ENCODE data around the gene PAX7. TPM values are rescaled to one million over a fixed set of nuclear protein-coding genes. Genes with fewer than 3 reads are reported as not detected.

The PAX7 gene
- total and polyA plus RNA-seq, 2 donors (not counting 3 experiments of a cell fraction or from before 2014, with no cell fraction given) = not detected

DNA sequence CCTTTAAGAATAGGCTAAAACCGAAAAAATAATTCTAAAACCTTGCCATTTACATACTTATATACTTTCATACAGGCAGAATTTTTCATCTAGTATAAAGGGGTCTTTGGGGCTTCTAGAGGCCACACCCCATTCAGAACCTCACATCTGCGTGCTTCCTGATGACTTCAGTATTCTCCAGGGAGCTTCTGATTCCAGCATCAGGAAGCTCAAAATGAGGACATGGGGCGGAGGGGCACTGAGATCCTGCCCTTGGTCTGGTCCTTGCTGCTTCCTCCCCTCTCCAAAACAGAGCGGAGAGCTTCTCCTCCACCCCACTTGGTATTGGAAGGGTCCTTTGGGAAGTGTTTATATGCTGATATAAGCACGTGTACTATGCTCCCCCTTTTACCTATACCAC lies 13.8 kb downstream of the PAX7 start:
- H2AFZ ChIP-seq (ENCODE audit: low read depth, low read length) = no peak overlapping the region
- H3K79me2 ChIP-seq (ENCODE audit: control insufficient read depth, insufficient read depth, low read length) = no peaks in the 10 kb centered on the region
- H4K20me1 ChIP-seq (replicated peaks; ENCODE audit: control insufficient read depth, extremely low read depth, insufficient read depth, low read length) = no peaks in the 10 kb centered on the region
- DNase-seq (ENCODE audit: low read depth, low spot score) (no peak), FAIRE-seq (no peak)
- H3K9me3 ChIP-seq (replicated peaks; ENCODE audit: control insufficient read depth, insufficient read depth, low read length) = no peaks in the 10 kb centered on the region
- H3K4me1 ChIP-seq (ENCODE audit: control insufficient read depth, extremely low read depth, insufficient read depth, low read length) = no peaks in the 10 kb centered on the region
- ChIA-PET POLR2A (no interaction called here), CTCF (no interaction called here)
- H3K27ac ChIP-seq (ENCODE audit: insufficient read depth, low read depth, low read length) = no peak overlapping the region
- H3K4me2 ChIP-seq (ENCODE audit: insufficient read depth, low read length) = no peak overlapping the region
- intact Hi-C loops (cut with micrococcal nuclease) = no loop called here
- BruUV-seq (replicated peaks) = no TSS peak
- H3K9me1 ChIP-seq (replicated peaks; ENCODE audit: control insufficient read depth, extremely low read depth, insufficient read depth, low read length) = no peaks in the 10 kb centered on the region
- TF ChIP-seq EZH2 (IDR thresholded peaks at IDR 0.05; ENCODE audit: borderline replicate concordance, low read depth, low read length, severe bottlenecking) = no peak
- no peak for TF ChIP-seq JUN (IDR thresholded peaks at IDR 0.05; ENCODE audit: borderline replicate concordance, insufficient read depth, insufficient read length, low read depth)
- H3K36me3 ChIP-seq (ENCODE audit: control insufficient read depth in 2 of 2, extremely low read depth in 1 of 2, insufficient read depth in 2 of 2, low read length in 2 of 2) = no peaks in the 10 kb centered on the region
- dilution Hi-C loops (cut with MboI; ENCODE audit: extremely low pct_ligation_motif_present, low sequenced_read_pairs) = no loop called here
- no peak overlapping the region for H3K9ac ChIP-seq (replicated peaks; ENCODE audit: extremely low read depth, insufficient read depth, low read length)
- peaks cover 81 to 82% of the 10 kb centered on the region in 2 experiments for H3K27me3 ChIP-seq (ENCODE audit: control insufficient read depth in 2 of 2, insufficient read depth in 2 of 2, low read length in 2 of 2)
- H3K4me3 ChIP-seq (replicated peaks in 1 of 3; ENCODE audit: insufficient read depth in 1 of 3, low read depth in 1 of 3, low read length in 3 of 3) = no peak overlapping the region

- Histone ChIP-seq H3K4me1 (ENCODE audit: control insufficient read depth, extremely low read depth, insufficient read depth, low read length) (no peaks in the 10 kb centered on the region), H3K9me3 (replicated peaks; ENCODE audit: control insufficient read depth, insufficient read depth, low read length) (no peaks in the 10 kb centered on the region), H3K9ac (replicated peaks; ENCODE audit: extremely low read depth, insufficient read depth, low read length) (no peak overlapping the region), H2AFZ (ENCODE audit: low read depth, low read length) (no peak overlapping the region), H3K27me3 (ENCODE audit: control insufficient read depth in 2 of 2, insufficient read depth in 2 of 2, low read length in 2 of 2) (peaks cover 75 to 81% of the 10 kb centered on the region in 2 experiments), H3K79me2 (ENCODE audit: control insufficient read depth, insufficient read depth, low read length) (no peaks in the 10 kb centered on the region), H3K4me3 (replicated peaks in 1 of 3; ENCODE audit: insufficient read depth in 1 of 3, low read depth in 1 of 3, low read length in 3 of 3) (no peak overlapping the region), H3K4me2 (ENCODE audit: insufficient read depth, low read length) (no peak overlapping the region), H3K9me1 (replicated peaks; ENCODE audit: control insufficient read depth, extremely low read depth, insufficient read depth, low read length) (no peaks in the 10 kb centered on the region), H3K36me3 (ENCODE audit: control insufficient read depth in 2 of 2, extremely low read depth in 1 of 2, insufficient read depth in 2 of 2, low read length in 2 of 2) (no peaks in the 10 kb centered on the region), H4K20me1 (replicated peaks; ENCODE audit: control insufficient read depth, extremely low read depth, insufficient read depth, low read length) (no peaks in the 10 kb centered on the region), H3K27ac (ENCODE audit: insufficient read depth, low read depth, low read length) (no peak overlapping the region)
- dilution Hi-C loops (cut with MboI; ENCODE audit: extremely low pct_ligation_motif_present, low sequenced_read_pairs) (no loop called here), intact Hi-C loops (cut with micrococcal nuclease) (no loop called here)
- no peak for TF ChIP-seq MAX (IDR thresholded peaks at IDR 0.05; ENCODE audit: insufficient read depth, insufficient read length)
- TF ChIP-seq MYC (IDR thresholded peaks at IDR 0.05; ENCODE audit: low read depth, low read length) = no peak
- TF ChIP-seq CTCF (IDR thresholded peaks at IDR 0.05; ENCODE audit: extremely low read depth in 1 of 2, insufficient read depth in 1 of 2, low read depth in 1 of 2, low read length in 2 of 2) = no peak
- TF ChIP-seq POLR2AphosphoS5 (IDR thresholded peaks at IDR 0.05; ENCODE audit: insufficient read depth, low read depth, low read length) = no peak
- TF ChIP-seq FOS (IDR thresholded peaks at IDR 0.05; ENCODE audit: borderline replicate concordance, insufficient read depth, low read length) = no peak
- TF ChIP-seq GATA2 (IDR thresholded peaks at IDR 0.05; ENCODE audit: insufficient read depth, insufficient read length, low read depth, low read length) = no peak
- no peak for TF ChIP-seq POLR2A (IDR thresholded peaks at IDR 0.05; ENCODE audit: low read depth, low read length)
- no peak for TF ChIP-seq EZH2 (IDR thresholded peaks at IDR 0.05; ENCODE audit: borderline replicate concordance, low read depth, low read length, severe bottlenecking)
- TF ChIP-seq JUN (IDR thresholded peaks at IDR 0.05; ENCODE audit: borderline replicate concordance, insufficient read depth, insufficient read length, low read depth) = no peak
- CTCF ChIA-PET = no interaction called here
- POLR2A ChIA-PET = no interaction called here
- no peak for FAIRE-seq
- no peak for DNase-seq (ENCODE audit: low read depth, low spot score)
- no TSS peak for BruUV-seq (replicated peaks)
These were observed 14.5 kb downstream of the PAX7 start for GRCh38 chr1:18644973-18645746.
